ENCODE data around the gene TEX12. TPM values are rescaled to one million over a fixed set of nuclear protein-coding genes. Genes with fewer than 3 reads are reported as not detected.
"Not testable (repeated sequence)": the region's sequence is repeated elsewhere in the genome, so short reads cannot be mapped to it uniquely, and the experiment has no call there.

TEX12 gene
- total RNA-seq, 1 donor from 2014 or later = not detected

DNA sequence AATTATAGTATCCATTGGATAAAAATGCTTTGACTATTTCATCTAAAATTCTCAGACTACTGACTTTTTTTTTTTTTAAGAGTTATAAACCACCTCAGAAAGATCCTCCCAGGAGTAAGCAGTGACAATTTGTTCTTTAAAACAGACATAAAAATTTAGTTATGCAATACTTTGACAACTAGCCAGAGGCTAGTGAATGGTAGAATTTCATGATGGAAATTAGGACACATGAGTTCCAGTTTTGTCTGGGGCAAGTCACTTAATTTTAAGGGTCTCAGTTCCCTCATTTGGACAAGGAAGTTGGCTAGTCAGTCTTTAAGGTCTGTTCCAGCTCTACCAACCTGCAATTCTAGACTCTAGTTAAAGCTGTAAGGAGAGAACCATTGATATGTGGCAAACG, 6.2 kb upstream of the TEX12 start:
- no peak for DNase-seq (ENCODE audit: low spot score in 2 of 2)
- H3K36me3 ChIP-seq = no peaks in the 10 kb centered on the region
- TF ChIP-seq, protein P1, sequence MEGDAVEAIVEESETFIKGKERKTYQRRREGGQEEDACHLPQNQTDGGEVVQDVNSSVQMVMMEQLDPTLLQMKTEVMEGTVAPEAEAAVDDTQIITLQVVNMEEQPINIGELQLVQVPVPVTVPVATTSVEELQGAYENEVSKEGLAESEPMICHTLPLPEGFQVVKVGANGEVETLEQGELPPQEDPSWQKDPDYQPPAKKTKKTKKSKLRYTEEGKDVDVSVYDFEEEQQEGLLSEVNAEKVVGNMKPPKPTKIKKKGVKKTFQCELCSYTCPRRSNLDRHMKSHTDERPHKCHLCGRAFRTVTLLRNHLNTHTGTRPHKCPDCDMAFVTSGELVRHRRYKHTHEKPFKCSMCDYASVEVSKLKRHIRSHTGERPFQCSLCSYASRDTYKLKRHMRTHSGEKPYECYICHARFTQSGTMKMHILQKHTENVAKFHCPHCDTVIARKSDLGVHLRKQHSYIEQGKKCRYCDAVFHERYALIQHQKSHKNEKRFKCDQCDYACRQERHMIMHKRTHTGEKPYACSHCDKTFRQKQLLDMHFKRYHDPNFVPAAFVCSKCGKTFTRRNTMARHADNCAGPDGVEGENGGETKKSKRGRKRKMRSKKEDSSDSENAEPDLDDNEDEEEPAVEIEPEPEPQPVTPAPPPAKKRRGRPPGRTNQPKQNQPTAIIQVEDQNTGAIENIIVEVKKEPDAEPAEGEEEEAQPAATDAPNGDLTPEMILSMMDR (IDR thresholded peaks at IDR 0.05) = no peak
- peaks cover 0 to 10% of the 10 kb centered on the region in 2 donors for H3K4me1 ChIP-seq
- H3K9me3 ChIP-seq = no peaks in the 10 kb centered on the region
- H3K27ac ChIP-seq = no peak overlapping the region
- intact Hi-C loops (cut with DNase I) = no loop called here
- peak overlapping the region in 1 of 2 donors; percentile 28 for H3K4me3 ChIP-seq
- no peaks in the 10 kb centered on the region for H3K27me3 ChIP-seq

DNA sequence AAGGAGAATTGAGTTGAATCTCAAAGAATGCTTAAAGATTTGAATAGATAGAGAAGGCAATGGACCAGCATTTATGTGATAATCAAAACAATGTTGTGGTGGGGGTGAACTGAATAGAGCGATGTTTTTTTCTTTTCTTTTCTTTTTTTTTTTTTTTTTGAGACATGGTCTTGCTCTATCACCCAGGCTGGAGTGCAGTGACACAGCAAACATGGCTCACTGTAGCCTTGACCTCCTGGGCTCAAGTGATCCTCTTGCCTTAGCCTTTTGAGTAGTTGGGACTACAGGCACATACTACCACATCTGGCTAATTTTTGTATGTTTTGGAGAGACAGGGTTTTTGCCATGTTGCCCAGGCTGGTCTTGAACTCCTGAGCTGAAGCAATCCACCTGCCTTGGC, 5.0 kb upstream of the TEX12 start:
- H3K4me1 ChIP-seq; DNase-seq (ENCODE audit: low spot score in 2 of 2); H3K36me3 ChIP-seq; H3K27ac ChIP-seq; intact Hi-C loops (cut with DNase I); H3K27me3 ChIP-seq; H3K4me3 ChIP-seq; H3K9me3 ChIP-seq: not testable (repeated sequence)

DNA sequence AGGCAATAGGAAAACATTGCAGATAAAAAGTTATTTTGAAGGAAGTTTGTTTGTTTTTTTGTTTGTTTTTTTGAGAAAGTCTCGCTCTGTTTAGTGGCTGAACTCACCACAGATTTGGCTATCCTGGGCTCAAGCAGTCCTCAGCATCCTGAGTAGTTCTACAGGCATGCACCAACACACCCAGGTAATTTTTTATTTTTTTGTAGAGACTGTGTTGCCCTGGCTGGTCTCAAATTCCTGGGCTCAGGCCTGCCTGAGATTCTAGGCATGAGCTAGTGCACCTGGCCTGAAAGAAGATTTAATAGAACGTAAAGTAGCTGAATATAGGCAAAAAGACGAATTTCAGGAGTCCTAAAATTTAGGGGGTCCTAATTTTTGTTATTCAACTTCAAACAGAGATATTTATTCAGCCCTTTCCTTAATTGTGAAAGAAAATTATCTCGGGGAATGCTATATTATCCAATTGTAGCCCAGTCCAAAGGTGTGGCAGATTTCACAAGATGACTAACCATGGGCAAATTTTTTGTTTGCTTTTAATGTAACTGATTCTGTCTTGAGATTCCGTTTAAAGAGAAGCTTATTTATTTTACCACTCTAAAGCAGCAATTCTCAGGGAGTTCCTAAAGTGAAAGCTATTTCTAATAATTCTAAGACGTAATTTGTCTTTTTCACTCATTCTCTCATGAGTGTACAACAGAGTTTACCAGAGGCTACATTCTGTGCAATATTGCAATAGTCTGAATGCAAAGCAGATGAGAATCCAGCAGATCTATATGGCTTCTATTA, 4.2 kb upstream of the TEX12 start:
- Histone ChIP-seq H3K27me3 (no peaks in the 10 kb centered on the region), H3K4me1 (no peaks in the 10 kb centered on the region), H3K9me3 (no peaks in the 10 kb centered on the region), H3K4me3 (peak overlapping the region; percentile 15 to 49), H3K36me3 (no peaks in the 10 kb centered on the region), H3K27ac (no peak overlapping the region)
- DNase-seq (ENCODE audit: low spot score in 2 of 2) = no peak
- TF ChIP-seq, protein P1 (IDR thresholded peaks at IDR 0.05) = no peak
- intact Hi-C loops (cut with DNase I) = no loop called here

DNA sequence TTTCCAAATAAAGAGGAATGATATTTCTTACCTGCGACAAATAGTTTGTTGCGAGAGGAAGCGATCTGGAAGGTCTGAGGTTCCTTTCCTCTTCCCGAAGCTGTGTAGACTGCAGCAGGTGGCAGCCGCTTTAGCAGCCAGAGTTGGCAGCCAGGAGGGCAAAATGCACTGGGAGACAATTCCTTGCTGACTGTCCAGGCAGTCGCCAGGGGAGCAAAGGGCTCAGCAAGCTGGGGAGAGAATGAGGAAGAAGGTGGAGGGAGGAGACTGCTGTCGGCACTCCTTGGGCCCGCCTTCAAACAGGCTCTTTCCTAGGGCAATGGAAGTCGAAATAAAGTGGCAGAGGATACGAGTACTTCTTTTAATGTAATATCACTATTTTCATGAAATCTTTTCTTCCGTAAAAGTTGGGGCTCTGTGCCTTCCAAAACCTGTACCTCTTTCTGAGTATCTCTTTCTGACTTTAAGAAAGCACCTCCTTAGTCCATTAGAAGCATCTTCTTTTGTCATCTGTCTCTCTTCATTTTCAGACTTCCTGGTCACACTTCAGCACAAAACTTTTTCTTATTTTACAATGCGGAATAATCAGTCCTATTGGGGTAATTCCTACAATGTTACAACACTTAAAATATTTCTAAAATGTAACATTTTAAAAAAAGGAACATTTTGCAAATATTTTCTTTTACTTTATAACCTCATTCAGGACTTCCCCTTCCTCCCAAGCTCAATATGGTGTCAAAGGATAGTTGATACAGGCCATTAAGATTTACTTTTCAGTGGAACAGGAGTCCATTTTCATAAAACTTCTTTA, 3.1 kb upstream of the TEX12 start, which contains the start of gene IL18:
Gene IL18, minus strand, starts transcription at position 220 of the 811 bp plus-strand sequence. CDS start 9,041 bp downstream, outside the sequence.
- H3K9me3 ChIP-seq = no peaks in the 10 kb centered on the region
- no peak within 1 kb of the TSS for H3K27ac ChIP-seq
- TF ChIP-seq, protein P1 (IDR thresholded peaks at IDR 0.05) = no peak
- intact Hi-C loops (cut with DNase I) = no loop called here
- H3K27me3 ChIP-seq = no peaks in the 10 kb centered on the region
- no peaks in the 10 kb centered on the region for H3K36me3 ChIP-seq
- no peaks in the 10 kb centered on the region for H3K4me1 ChIP-seq
- peak in 1 of 2 donors; percentile 24 for DNase-seq (ENCODE audit: low spot score in 2 of 2)
- peak within 1 kb of the TSS; percentile 15 to 49 for H3K4me3 ChIP-seq

DNA sequence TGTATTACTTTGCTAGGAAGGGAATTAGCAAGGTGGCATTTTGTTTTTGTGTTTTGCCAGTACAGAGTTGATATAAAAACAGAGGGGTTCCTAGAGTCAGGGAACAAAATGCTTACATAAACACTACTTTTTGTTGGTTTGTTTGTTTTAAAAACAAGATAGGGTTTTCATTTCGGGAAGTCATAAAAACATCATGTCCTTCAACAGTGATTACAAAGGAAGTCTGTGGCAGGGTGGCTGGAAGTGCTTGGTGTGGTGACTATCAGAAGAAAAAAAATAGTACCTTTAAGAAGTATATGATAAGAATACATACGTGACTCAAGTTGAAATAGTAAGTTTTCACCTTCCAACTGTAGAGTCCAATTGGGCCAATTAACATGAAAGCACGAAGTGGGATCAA, 2.1 kb upstream of the TEX12 start:
- no peak for DNase-seq (ENCODE audit: low spot score in 2 of 2)
- H3K27me3 ChIP-seq = no peaks in the 10 kb centered on the region
- no peak overlapping the region for H3K4me3 ChIP-seq
- no peaks in the 10 kb centered on the region for H3K4me1 ChIP-seq
- H3K27ac ChIP-seq = no peak overlapping the region
- intact Hi-C loops (cut with DNase I) = no loop called here
- TF ChIP-seq, protein P1 (IDR thresholded peaks at IDR 0.05) = no peak
- no peaks in the 10 kb centered on the region for H3K9me3 ChIP-seq
- H3K36me3 ChIP-seq = no peaks in the 10 kb centered on the region

DNA sequence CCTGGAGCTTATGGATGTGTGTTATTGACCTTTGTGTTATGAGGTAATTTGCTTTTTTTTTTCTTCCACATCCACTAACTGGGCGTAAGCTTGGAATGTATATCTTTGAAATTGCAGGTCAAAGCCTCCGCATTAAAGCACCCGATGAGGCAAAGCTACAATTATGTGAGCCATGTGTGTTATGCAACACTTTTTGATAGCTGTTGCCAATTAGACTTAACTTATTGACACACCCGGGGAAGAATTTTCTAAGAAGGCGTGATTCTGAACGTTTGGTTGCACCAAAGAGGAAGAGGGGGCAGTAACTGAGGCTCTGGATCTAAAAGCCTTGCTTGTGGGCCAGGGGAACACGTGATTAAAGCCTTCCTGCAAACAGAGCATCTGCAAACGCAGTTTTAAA, 610 bp upstream of the TEX12 start:
- intact Hi-C loops (cut with DNase I) = no loop called here

More for the DNA sequence above, 610 bp upstream of the TEX12 start:
- no peak overlapping the region for H3K27ac ChIP-seq
- TF ChIP-seq, protein P1 (IDR thresholded peaks at IDR 0.05) = no peak
- H3K4me1 ChIP-seq = no peaks in the 10 kb centered on the region
- no peaks in the 10 kb centered on the region for H3K27me3 ChIP-seq
- no peaks in the 10 kb centered on the region for H3K9me3 ChIP-seq
- DNase-seq (ENCODE audit: low spot score in 2 of 2) = no peak
- no peak overlapping the region for H3K4me3 ChIP-seq
- H3K36me3 ChIP-seq = no peaks in the 10 kb centered on the region
